Jurkat, Clone E6-1 (cell line): ENCODE data around the gene CDC42BPB.
A peak's percentile ranks its signal among the peaks of the same experiment; 100 is the strongest.

Experiments used
- DNase-seq: peaks from one replicate; pipeline ENCODE4 v3.0.0-alpha.2; 2011; ENCODE audit warnings: low read depth, low spot score
- H3K4me3 ChIP-seq: 2 replicates; pipeline ENCODE4 v1.5.1; 2011; ENCODE audit warnings: mild to moderate bottlenecking, low read length, control low read depth, moderate library complexity

The CDC42BPB gene

DNA sequence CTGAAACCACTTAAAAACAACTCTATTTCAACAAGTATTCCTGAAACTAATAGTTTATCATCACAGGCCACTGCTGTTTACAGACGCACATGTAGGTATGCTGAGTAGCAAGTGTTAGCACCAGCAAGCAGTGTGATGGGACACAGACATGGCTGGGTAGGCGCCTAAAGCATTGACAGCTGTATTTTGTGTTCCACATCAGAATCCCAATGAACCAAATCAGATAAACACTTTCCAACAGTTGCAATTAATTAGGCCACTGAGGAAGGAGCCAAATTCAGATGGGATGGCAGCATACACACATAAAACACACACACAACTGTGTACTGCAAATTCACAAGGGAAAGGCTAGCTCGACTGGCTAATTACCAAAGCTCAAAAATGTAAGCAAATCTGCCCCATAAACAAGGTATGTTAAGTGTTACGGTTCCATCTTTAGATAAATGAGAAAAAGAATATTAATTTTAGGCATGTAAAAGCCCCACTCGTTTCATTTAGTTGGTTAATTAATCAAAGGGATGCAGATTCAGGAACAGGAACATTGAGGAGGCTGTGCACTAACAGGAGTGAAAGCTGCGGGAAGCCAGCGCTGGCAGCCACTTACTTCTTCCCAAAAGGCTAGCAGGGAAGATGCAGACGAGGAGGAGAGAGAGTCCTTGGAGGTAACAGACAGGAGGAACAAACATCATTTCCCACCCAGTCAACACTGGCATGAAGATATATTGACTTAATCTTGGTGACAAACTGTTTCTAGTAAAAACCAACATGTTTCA lies 101.5 kb downstream of the CDC42BPB start:
- H3K4me3 ChIP-seq = no peak overlapping the region
- no peak for DNase-seq

DNA sequence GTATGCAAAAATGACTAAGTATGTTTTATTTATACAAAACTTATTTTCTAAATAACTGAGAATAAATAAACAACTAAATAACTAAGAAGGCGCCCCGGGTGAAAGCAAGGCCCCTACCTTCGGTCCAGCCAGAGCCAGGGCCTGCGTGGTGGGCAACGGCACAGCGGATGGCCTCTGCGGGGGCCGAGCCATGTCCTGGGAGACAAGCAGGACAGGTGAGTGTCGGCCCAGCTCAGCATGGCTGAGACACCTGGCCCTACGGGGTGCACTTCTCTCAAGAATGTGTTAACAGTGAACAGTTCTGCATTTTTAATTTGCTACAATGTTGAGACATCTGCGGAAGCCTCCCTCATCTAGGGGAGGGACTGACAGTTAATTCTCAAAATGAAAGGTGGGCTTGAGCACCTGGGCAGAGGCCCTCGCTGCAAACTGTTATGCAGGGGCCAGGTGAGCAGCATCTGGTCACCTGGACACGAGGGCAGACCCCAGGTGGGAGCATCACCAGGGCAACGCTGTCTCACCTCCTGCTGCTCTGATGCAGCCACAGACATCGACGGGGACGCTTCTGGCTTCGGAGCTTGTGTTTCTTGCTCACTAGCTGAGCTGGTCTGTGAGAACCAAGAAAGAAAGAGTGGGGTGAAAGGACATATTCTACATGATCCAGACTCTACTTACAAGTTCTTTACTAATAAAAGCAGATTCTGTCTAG lies 103.1 kb downstream of the CDC42BPB start:
- no peak for DNase-seq
- no peak overlapping the region for H3K4me3 ChIP-seq

DNA sequence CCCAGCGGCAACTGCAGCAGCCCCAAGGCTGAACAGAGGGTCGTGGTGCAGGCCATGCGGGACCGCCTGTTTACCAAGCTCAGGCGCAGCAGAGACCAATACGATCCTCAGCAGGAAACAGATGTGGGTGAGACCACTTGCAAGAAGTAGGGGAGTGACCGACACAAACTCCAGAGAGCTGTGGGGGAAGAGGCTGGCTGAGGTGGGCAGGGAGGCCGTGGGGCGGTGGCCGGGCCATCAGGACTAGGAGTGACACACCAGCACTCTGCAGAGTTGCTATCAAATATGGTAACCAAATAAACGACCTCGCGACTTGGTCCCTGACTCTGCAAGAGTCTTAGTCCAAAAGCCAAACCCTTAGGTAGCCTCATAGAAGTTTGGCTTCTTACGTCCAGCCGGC lies 104.2 kb downstream of the CDC42BPB start:
- no peak for DNase-seq
- no peak overlapping the region for H3K4me3 ChIP-seq

DNA sequence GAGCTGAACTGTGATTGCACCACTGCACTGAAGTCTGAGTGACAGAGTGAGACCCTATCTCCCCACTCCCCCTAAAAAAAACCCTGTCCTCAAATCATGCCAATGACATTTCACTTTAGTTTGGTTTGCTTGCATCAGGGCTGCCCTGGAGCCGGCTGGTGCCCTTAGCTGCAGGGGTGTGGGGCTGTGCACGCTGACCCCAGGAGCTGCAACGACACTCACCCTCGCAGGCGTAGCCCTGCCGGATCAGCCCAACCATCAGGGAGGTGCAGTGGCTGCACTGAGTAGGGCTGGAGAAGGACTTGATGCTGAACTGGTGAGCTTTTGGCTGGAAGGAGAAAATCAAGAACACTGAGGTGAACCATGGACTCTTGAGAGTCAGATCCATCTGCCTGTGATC lies 105.1 kb downstream of the CDC42BPB start:
- H3K4me3 ChIP-seq = no peak overlapping the region
- DNase-seq = no peak

DNA sequence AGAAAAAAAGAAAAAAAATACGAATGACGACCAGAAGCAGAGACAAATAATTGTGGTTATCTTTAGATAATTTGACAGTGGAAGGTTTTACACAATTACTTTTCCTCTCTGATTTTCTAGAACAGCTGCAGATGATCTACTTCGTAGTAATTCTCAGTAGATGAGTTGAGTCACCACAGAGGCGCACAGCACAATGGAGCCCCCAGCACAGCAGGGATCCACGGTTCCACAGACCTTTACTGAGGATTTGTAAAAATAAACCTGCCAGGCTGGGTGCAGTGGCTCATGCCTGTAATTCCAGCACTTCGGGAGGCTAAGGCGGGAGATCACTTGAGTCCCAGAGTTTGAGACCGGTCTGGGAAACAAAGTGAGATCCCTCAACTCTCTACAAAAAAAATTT lies 105.5 kb downstream of the CDC42BPB start:
- no peak overlapping the region for H3K4me3 ChIP-seq
- no peak for DNase-seq

DNA sequence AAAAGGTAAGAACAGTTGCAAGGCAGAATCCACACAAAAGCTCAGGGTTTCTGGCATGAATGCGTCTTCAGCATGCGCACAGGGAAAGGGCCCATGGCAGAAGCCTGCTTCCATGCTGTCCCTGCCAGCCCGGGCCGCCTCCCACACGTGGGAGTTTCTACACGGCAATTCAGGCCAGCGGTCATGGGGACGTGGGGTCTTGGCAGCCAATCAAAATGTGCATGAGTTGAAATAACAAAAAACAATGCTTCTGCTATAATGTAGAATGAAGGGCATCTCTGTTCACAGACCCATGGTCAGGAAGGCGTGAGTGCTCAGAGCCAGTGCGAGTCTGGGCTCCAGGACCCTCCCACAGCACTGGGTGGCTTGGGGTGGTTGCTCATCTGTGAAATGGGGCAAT lies 106.3 kb downstream of the CDC42BPB start:
- no peak for DNase-seq
- no peak overlapping the region for H3K4me3 ChIP-seq

DNA sequence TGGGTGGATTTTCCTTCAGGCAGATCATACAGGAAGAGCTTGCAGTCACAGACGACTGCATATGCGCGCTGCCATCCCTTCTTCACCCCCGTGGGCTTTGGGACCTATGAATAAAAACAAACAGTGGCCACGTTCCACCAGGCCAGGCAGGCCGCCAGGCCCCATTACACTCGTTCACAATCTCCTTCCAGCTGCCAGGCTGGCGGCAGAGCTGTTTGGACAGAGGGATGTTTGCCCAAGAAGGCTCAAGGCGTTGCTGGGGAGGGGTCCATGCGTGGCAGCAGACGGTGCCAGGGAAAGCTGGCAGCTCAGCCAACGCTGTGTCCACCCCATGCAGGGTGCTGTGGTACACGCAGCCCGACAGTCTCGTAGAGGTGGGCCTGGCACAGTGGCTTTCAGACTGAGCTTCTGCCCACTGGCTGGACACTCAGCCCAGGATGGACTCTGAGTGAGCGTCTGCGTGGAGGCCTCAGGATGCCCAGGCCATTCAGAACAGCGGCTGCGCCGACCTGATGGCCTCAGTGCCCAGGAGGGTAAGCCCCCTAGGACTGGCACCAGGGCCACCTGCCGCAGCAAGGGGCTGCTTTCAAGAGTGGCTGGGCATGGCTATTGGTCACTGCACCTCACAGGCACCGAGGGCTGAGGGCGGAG lies 107.4 kb downstream of the CDC42BPB start:
- no peak overlapping the region for H3K4me3 ChIP-seq
- DNase-seq = no peak

DNA sequence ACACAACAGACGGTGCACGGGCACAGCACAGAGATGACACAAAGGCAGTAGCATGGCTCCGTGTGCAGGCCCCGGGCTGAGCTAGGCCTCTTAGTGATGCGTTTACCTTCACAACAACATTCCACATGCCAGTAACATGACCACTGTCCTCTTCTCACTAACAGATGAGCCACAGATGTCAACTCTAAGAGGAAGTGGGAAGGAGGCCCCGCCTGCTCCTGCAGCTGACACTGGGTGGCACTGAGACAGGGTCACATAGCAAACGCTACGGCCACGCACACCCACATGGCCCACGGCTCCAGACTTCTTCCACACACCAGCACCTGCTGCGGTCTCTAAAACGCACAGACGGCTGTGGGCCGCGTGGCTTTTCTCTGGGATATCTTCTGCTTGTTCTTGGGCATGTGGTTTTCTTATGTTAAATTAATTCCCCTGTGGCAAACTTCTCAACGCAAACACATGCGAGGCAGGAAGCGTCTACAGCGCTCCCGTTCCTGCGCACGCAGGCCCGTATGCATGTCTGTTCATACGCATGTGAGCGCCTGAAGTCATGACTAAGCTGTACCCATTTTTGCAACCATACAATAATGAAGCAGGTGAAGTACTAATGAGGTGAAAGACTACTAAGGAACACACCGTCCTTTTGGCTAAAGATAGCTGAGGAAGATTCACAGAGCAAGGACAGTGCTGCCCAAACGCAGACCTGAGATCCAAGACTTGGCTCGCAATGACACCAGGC lies 108.1 kb downstream of the CDC42BPB start:
- H3K4me3 ChIP-seq = peak overlapping the region; percentile 16
- DNase-seq = peak; percentile 59

DNA sequence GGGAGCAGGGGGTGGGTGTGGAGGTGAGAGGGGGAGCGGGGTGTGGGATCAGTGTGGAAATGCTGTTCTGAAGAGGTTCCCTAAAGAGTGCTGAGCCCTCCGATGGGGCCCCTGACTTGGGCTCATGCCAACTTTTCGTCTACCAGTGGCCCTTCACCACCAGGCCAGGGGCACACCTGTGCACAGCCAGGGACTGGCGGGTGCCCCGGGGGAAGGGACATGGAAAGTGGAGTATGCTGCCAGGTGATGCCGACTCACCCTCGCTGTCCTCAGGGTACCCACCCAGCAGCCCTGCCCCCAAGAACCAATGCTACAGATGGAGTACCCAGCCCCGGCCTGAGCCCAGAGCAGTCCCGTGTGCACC lies 108.7 kb downstream of the CDC42BPB start:
- no peak overlapping the region for H3K4me3 ChIP-seq
- DNase-seq = no peak

DNA sequence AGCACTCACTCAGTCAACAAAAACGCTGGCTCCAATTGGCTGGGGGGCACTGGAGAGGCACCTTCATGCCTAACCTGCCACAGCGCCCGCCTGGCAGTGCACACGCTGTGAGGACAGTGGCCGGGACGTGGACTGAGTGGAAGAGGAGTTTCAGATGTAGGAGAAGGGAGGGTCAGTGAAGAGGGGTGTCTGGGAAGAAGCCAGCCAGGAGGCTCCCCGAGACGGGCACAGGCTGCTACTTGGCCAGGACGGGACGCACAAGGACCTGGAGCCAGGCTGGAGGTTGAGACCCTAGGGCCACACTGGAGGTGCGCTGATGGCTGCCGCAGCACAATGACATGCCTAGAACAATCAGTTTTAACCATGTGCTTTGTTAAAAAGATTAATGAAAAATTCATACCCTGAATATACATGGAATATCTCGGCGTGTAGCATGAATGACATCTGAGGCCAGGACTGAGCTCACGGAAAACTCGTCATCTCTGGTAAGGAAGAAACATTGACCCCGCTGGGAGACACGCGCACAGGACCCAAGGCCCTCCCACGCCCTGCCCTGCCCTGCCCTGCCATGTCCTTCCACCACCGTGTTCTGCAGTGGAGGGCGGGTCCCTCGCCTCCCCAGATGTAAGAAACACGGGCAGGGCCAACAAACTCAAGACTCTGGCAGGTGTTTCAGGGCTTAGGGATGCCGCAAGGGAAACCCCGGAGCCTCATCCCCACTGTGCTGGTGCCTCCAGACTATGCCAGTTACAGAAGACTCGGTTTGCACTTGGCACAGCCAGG lies 109.8 kb downstream of the CDC42BPB start:
- no peak for DNase-seq
- H3K4me3 ChIP-seq = no peak overlapping the region

DNA sequence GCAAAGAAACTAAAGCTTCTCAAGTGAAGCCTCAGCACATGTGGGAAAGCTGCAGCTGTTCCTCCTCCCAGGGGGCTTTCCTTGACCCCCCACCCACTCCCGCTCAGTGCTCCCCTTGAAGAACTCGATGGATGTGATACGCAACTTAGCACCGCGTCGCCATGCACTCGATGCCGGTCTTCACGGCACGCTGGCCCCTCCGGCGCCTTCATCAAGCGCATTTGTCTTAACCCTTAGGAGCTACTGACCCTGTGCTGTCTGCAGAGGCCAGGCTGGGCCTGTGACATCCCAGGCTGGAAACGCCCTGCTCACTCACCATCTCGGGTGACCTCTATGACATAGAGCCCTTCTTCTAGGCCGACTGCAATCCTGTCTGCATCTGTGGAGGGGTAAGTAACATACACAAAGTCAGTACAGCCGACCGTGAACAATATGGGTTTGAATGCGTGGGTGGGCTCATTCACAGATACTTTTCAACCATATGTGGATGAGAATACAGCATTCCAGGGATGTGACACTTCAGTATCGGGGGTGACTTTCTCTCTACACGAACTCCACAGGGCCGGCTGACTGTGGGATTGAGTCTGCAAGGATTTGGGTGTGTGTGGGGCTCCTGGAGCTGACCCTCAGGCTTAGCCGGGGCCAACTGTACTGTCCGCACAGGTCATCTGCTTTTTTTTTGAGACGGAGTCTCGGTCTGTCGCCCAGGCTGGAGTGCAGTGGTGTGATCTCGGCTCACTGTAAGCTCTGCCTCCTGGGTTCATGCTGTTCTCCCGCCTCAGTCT lies 111.8 kb downstream of the CDC42BPB start:
- H3K4me3 ChIP-seq = no peak overlapping the region
- no peak for DNase-seq

DNA sequence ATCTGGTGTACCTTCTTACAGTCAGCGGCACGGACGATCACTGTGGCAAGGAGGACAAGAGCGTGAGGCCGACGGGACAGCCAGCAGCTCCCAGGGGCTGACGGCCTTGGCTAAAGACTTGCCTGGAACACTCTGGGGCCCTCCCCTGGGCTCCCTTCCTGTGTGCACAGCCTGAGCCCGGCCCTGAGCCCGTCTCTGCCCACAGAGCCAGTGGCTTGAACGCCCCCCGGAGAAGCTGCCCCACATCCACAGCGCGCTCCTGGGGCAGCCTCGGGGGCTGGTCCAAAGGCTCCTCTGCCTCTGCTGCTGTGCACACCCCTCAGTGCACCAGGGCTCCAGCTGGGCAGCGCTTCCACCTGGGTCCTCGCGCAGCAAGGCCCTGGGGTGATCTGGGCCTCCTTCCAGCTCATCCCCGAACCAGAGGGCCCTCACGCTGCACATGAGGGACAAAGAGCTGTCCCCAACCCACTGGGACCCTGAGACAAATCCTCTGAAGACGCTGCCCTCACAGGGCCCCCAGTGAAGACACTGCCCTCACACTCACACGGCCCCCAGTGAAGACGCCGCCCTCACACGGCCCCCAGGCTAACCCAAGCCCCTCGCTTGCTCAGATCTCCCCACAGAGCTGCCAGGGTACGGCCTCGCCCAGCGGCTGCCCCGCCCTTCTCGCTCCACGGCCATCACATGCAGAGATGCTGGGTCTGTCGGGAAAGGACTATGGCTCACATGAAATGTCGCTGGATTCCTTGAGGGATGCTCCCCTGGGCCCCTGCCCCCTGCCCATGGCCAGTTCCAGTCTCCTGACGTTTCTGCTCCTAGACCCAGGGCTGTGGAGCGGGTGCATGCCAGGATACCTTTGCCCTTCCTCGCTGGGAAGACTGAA lies 112.7 kb downstream of the CDC42BPB start:
- no peak overlapping the region for H3K4me3 ChIP-seq
- DNase-seq = no peak

DNA sequence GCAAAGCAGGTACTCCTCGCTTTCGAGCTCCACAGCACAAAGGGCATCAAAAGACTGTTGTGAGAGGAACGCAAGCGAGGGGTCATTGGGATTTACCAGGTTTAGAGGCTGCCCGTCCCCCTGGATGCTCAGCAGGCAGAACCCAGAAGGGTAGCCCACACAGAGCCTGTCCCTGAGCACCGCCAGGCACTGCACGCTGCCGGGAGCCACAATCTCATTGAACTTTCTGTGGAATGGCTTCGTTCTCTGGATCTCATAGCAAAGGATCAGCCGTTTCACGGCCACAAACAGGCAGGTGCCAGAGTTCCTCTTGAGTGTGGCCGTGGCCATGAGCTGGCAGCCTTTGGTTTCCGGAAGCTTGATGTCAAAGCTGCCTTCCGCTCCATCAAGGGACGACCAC lies 113.4 kb downstream of the CDC42BPB start:
- no peak overlapping the region for H3K4me3 ChIP-seq
- no peak for DNase-seq

DNA sequence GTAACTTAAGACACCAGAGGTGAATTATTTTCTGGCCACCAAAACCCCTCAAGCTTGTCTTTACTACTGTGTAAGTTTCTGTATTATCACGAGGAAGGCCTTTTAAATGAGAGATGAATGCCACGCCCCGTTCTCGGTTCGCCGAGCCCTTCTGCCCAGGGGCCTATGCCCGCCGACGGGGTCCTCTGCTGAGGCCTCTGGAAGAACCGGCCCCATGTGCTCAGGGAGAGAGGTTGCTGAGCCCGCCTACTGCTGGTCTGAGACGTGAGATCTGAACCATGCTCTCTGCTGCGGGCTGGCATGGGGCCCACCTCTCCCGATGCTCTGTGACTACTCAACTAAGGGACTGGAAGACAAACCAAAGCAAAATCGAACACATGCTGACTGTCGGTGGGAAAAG lies 113.9 kb downstream of the CDC42BPB start:
- H3K4me3 ChIP-seq = no peak overlapping the region

DNA sequence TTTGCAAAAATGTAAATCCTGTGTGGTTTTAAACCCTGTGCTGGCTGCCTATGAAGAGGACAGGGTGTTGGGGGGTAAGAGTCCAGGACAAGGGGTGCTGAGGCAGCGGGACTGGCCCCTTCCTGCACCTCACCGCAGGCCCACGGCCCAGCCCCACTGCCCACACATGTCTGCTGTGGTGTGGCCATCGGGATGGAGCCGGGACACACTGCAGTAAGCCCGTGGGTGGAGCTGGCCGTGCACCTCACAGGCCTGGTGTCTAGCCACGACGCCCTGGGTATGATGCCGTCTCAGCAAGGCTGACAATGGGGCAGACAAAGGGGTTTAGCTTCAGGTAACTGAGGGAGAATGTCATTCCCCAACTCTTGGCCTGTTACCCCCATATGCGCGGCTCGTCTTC lies 115.3 kb downstream of the CDC42BPB start:
- H3K4me3 ChIP-seq = no peak overlapping the region
- no peak for DNase-seq

More for the DNA sequence above, 113.9 kb downstream of the CDC42BPB start:
- no peak for DNase-seq

DNA sequence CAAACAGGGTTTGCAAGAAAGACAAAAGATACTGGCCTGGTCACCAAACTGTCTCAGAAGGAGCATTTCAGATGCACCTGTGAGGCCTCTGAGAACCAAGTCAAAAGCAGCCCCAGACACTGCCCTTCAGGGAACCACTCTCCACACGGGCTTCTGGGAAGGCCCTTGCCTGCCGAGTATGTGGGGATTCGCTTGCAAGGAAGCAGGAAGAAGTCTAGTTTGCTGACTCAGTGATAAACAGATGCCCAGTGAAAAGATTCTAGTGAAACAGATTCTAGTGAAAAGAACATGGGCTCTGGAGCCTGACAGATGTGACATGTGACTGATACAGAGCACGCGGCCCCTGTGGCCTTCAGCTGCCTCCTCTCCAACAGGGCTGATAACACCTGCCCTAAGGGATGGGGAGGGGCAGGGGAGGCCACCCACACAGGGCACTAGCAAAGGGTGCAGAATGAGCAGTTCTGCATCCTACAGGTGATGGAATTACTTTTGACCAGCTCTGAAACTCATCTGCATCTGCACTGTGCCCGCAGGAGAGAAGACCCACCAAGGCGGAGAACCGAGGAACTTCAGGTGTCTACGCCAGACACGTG lies 115.8 kb downstream of the CDC42BPB start:
- no peak for DNase-seq
- no peak overlapping the region for H3K4me3 ChIP-seq

DNA sequence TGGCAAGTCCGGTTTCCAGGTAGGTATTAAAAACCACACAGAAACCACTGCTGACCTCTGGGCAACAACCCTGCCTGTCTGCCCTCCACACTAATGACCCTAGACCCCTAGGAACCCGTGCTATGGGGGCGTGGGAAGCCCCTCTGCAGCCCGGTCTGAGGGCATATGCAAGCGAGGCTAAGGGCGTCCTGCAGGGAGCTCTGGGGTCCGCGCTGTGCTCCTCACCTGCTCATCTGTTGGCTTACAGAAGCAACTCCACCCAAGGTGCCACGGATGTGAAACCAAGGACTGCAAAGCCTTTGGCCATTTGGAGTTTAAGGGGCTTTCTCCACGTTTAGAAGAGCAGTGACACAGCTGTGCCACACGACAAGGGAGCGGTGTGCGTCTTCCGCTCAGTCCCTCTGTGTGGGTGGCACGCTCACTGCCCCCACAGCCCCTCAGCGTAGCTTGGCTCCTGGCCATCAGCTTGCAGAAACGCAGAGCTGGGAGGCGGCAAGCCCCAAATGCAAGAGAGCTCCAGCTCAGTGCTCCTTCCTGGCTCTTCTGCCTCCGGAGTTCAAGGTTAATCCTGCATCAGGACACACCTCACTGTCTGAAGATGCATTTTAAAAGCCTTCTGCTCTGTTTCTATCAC lies 116.5 kb downstream of the CDC42BPB start:
- no peak for DNase-seq
- no peak overlapping the region for H3K4me3 ChIP-seq
